Stomach (tissue), 4 donors: ENCODE data around the gene TMEM25.

Source experiments
- EP300 ChIP-seq: sonication (generic); formaldehyde crosslinking; IDR thresholded peaks from one replicate; pipeline ENCODE4 v1.6.1; 2017; ENCODE audit warnings: antibody characterized with exemption
- POLR2A ChIP-seq, 4 donors: fragments of 450-650 bp; IDR thresholded peaks; one replicate each; pipeline ENCODE4 v1.6.1; 2016; ENCODE audit warnings: antibody characterized with exemption in 4 of 4, control low read depth in 2 of 4, mild to moderate bottlenecking in 1 of 4, moderate library complexity in 1 of 4
- POLR2AphosphoS5 ChIP-seq, 3 donors: sonication (generic); formaldehyde crosslinking; IDR thresholded peaks; one replicate each; pipeline ENCODE4 v1.6.1; 2016; ENCODE audit warnings: antibody characterized with exemption in 3 of 3
- TF ChIP-seq, protein P1 (sequence below), 7 experiments: fragments of 450-650 bp in 4 of 7; fragments of 200-600 bp in 3 of 7; sonication (generic) in 3 of 7; IDR thresholded peaks; one replicate each; pipeline ENCODE4 v1.5.1; 2016 to 2019; ENCODE audit warnings: antibody characterized with exemption in 7 of 7, control low read depth in 2 of 7, mild to moderate bottlenecking in 1 of 7

DNA sequence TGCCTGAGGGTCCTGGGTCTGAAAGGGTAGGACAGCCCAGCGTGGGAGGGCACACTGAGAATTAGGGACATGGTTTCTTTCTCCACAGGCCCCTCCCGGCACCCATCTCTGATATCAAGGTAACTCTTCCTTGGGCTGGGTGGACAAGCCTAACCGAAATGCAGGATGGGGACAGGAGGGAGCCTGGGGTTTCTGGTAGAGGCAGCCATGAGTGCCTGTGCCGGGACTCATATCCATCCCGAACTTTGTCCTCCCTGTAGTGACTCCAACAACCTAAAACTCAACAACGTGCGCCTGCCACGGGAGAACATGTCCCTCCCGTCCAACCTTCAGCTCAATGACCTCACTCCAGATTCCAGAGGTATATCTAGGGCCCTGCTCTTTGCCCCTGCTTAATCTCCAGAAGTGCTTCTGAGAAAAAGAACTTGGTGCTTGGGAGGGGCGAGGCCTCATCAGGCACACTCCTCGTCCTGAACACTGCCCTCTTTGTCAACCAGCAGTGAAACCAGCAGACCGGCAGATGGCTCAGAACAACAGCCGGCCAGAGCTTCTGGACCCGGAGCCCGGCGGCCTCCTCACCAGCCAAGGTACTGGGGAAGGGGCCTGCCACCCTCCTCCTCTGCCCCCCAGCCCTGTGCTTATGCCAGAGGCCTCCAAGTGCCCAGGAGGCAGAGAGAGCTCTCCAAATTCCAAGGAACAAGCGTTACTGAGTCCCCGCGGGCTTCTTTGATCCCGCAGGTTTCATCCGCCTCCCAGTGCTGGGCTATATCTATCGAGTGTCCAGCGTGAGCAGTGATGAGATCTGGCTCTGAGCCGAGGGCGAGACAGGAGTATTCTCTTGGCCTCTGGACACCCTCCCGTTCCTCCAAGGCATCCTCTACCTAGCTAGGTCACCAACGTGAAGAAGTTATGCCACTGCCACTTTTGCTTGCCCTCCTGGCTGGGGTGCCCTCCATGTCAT is 3.1 kb downstream of the TMEM25 start:
- TF ChIP-seq, protein P1, sequence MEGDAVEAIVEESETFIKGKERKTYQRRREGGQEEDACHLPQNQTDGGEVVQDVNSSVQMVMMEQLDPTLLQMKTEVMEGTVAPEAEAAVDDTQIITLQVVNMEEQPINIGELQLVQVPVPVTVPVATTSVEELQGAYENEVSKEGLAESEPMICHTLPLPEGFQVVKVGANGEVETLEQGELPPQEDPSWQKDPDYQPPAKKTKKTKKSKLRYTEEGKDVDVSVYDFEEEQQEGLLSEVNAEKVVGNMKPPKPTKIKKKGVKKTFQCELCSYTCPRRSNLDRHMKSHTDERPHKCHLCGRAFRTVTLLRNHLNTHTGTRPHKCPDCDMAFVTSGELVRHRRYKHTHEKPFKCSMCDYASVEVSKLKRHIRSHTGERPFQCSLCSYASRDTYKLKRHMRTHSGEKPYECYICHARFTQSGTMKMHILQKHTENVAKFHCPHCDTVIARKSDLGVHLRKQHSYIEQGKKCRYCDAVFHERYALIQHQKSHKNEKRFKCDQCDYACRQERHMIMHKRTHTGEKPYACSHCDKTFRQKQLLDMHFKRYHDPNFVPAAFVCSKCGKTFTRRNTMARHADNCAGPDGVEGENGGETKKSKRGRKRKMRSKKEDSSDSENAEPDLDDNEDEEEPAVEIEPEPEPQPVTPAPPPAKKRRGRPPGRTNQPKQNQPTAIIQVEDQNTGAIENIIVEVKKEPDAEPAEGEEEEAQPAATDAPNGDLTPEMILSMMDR (IDR thresholded peaks at IDR 0.05), result no peak
- TF ChIP-seq POLR2A (IDR thresholded peaks at IDR 0.05), result no peak
- TF ChIP-seq EP300, result no peak
- no peak for TF ChIP-seq POLR2AphosphoS5 (IDR thresholded peaks at IDR 0.05)
